ENCODE results near the gene CC2D1B.

DNA sequence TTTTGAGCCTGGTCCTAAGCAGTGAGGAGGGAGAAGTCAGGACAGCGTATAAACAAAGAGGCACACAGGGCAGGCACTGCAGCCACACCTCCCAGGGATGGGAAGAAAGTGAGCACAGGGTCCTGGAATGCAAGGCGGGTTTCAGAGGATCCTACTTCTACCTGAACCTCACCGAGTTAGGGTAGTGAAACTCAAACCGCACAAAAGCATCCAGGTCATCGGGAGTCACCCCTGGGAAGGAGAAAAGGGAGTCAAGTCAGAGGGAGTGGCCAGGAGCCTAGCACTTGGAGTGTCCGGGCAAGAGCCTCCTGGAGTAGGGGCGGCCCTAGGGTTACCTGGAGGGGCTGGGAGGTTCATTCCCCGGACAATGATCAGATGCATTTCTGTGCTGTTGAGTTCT is 10.6 kb downstream of the CC2D1B start:
- TF ChIP-seq REST (IDR thresholded peaks at IDR 0.05; ENCODE audit: unreplicated experiment) (no peak), CTCF (conservative IDR thresholded peaks at IDR 0.05; ENCODE audit: low read depth in 2 of 2) (no peak), NANOG (IDR thresholded peaks at IDR 0.05; ENCODE audit: borderline replicate concordance) (no peak), JUNB (IDR thresholded peaks at IDR 0.05; ENCODE audit: unreplicated experiment) (no peak), EZH2 (IDR thresholded peaks at IDR 0.05; ENCODE audit: low read depth, unreplicated experiment) (no peak), CREB1 (CRISPR knock-in tag; IDR thresholded peaks at IDR 0.05; ENCODE audit: low read depth) (no peak), EZH2phosphoT487 (IDR thresholded peaks at IDR 0.05; ENCODE audit: unreplicated experiment) (no peak), POLR2AphosphoS5 (IDR thresholded peaks at IDR 0.05; ENCODE audit: low read depth) (no peak), ETS1 (IDR thresholded peaks at IDR 0.05) (no peak), ZNF331 (CRISPR knock-in tag; IDR thresholded peaks at IDR 0.05; ENCODE audit: low read depth) (no peak), ZNF462 (CRISPR knock-in tag; IDR thresholded peaks at IDR 0.05) (no peak), ZNF114 (CRISPR knock-in tag; IDR thresholded peaks at IDR 0.05) (no peak)
